PC-9 (cell line): ENCODE measurements around the gene AP3S2. TPM values are rescaled to one million over a fixed set of nuclear protein-coding genes. Genes with fewer than 3 reads are reported as not detected.

Experiments used
- BruUV-seq: library from RNA; stranded (reverse); fragments of 400-500 nt; replicated peaks from 2 replicates; lab custom pipeline; 2021; lab: Mats Ljungman, UMichigan
- CTCF ChIA-PET: fragments of 300-600 bp; sonication (Branson Sonifier 250); formaldehyde crosslinking; loops from one replicate; lab custom pipeline; 2022; ENCODE audit warnings: antibody characterized with exemption; lab: Charles Lee
- POLR2A ChIA-PET: fragments of 300-600 bp; sonication (Branson Sonifier 250); formaldehyde crosslinking; loops from one replicate; lab custom pipeline; 2022; ENCODE audit warnings: antibody characterized with exemption; ENCODE audit not compliant: unreplicated experiment; lab: Charles Lee
- DNase-seq, 2 experiments: peaks; one replicate each; pipeline versions ENCODE4 v3.0.0 to v3.0.0-alpha.2; 2015 to 2022; ENCODE audit warnings: mixed read lengths in 1 of 2
- H2AFZ ChIP-seq: fragments of 200-600 bp; sonication (generic); 2 replicates; pipeline ENCODE4 v1.8.1; 2017; ENCODE audit warnings: antibody characterized with exemption
- H3F3A ChIP-seq: fragments of 200-600 bp; sonication (generic); 2 replicates; pipeline ENCODE4 v1.8.1; 2017; ENCODE audit warnings: antibody characterized with exemption, mild to moderate bottlenecking, low read depth; ENCODE audit not compliant: insufficient read depth
- H3K27ac ChIP-seq: fragments of 200-600 bp; sonication (generic); 2 replicates; pipeline ENCODE4 v1.6.1; 2016; ENCODE audit warnings: mixed run types
- H3K27me3 ChIP-seq: fragments of 200-600 bp; sonication (generic); 2 replicates; pipeline ENCODE4 v1.6.1; 2016; ENCODE audit warnings: low read depth, mixed run types; ENCODE audit not compliant: insufficient read depth
- H3K36me3 ChIP-seq: fragments of 200-600 bp; sonication (generic); 2 replicates; pipeline ENCODE4 v1.6.1; 2016; ENCODE audit warnings: low read depth, mixed run types
- H3K4me1 ChIP-seq: fragments of 200-600 bp; sonication (generic); replicated peaks from 2 replicates; pipeline ENCODE4 v1.6.1; 2016; ENCODE audit warnings: mixed run types; ENCODE audit not compliant: insufficient read depth
- H3K4me2 ChIP-seq: fragments of 200-600 bp; sonication (generic); 2 replicates; pipeline ENCODE4 v1.6.1; 2017; ENCODE audit warnings: mixed run types
- H3K4me3 ChIP-seq: fragments of 200-600 bp; sonication (generic); 2 replicates; pipeline ENCODE4 v1.6.1; 2016; ENCODE audit warnings: mixed run types
- H3K79me2 ChIP-seq: fragments of 200-600 bp; sonication (generic); 2 replicates; pipeline ENCODE4 v1.6.1; 2017; ENCODE audit warnings: low read depth, mixed run types
- H3K9me2 ChIP-seq: fragments of 200-600 bp; sonication (generic); 2 replicates; pipeline ENCODE4 v1.8.1; 2017; ENCODE audit warnings: mild to moderate bottlenecking; ENCODE audit not compliant: insufficient read depth
- H3K9me3 ChIP-seq: fragments of 200-600 bp; sonication (generic); 2 replicates; pipeline ENCODE4 v1.8.1; 2016; ENCODE audit warnings: low read depth; ENCODE audit not compliant: insufficient read depth
- H4K20me1 ChIP-seq: fragments of 200-600 bp; sonication (generic); 2 replicates; pipeline ENCODE4 v1.8.1; 2017; ENCODE audit not compliant: insufficient read depth
- CTCF ChIP-seq: fragments of 200-600 bp; sonication (generic); conservative IDR thresholded peaks from 2 replicates; pipeline ENCODE4 v1.6.1; 2017; ENCODE audit warnings: mixed run types, antibody characterized with exemption, mild to moderate bottlenecking, moderate library complexity
- EZH2 ChIP-seq: fragments of 200-600 bp; sonication (generic); IDR thresholded peaks from 2 replicates; pipeline ENCODE4 v1.8.0; 2017; ENCODE audit warnings: antibody characterized with exemption, low read depth
- intact Hi-C: fragments of 100-400 bp; cut with micrococcal nuclease; formaldehyde crosslinking; loops from one replicate; pipeline ENCODE4 v1.10.0; 2022; ENCODE audit not compliant: unreplicated experiment
- total RNA-seq: library from RNA; stranded (reverse); gene quantifications from 2 replicates; pipeline ENCODE4 v1.2.3, GENCODE V29; 2021

Gene AP3S2
- total RNA-seq, 1 experiment from 2014 or later: 57.6 TPM

GRCh38 chr15:89912145-89912673, 18.4 kb upstream of the AP3S2 start:
- BruUV-seq: no TSS peak
- CTCF ChIA-PET: interaction anchor here (0.9 kb wide), 1 partner anchor 17 kb away, joined by 3 read pairs; no protein-coding TSS in a partner anchor
- Histone ChIP-seq H3F3A (peaks cover 25% of the 10 kb centered on the region), H3K9me2 (no peaks in the 10 kb centered on the region), H3K4me2 (peak overlapping the region; percentile 81), H3K4me3 (peak overlapping the region; percentile 96), H3K79me2 (peaks cover 14% of the 10 kb centered on the region), H2AFZ (peak overlapping the region; percentile 72), H3K4me1 (peaks cover 54% of the 10 kb centered on the region), H3K9me3 (no peaks in the 10 kb centered on the region), H3K27ac (0 out of 2 replicates have a peak overlapping the region, but pooled peaks have one; percentile 34), H3K36me3 (no peaks in the 10 kb centered on the region), H4K20me1 (no peaks in the 10 kb centered on the region), H3K27me3 (no peaks in the 10 kb centered on the region)
- intact Hi-C loops: loop anchor here (2.0 to 5.0 kb wide), 2 partner anchors 13 to 85 kb away; no protein-coding TSS in a partner anchor
- DNase-seq: peak in 1 of 2 experiments; percentile 33
- POLR2A ChIA-PET: interaction anchor here (0.6 kb wide), 1 partner anchor 90 kb away, joined by 5 read pairs; no protein-coding TSS in a partner anchor
- TF ChIP-seq CTCF (no peak), EZH2 (no peak)

- no peak for TF ChIP-seq EZH2
- TF ChIP-seq CTCF: no peak
- H2AFZ ChIP-seq: no peak overlapping the region
- peaks cover 14% of the 10 kb centered on the region for H3F3A ChIP-seq
- H3K9me3 ChIP-seq: no peaks in the 10 kb centered on the region
- POLR2A ChIA-PET: interaction anchor here (0.7 kb wide), 1 partner anchor 289 kb away, joined by 3 read pairs; no protein-coding TSS in a partner anchor
- H3K27ac ChIP-seq: no peak overlapping the region
- H3K27me3 ChIP-seq: no peaks in the 10 kb centered on the region
- no peak for DNase-seq
- peak overlapping the region; percentile 81 for H3K4me2 ChIP-seq
- no peaks in the 10 kb centered on the region for H4K20me1 ChIP-seq
- BruUV-seq: no TSS peak
- no peaks in the 10 kb centered on the region for H3K9me2 ChIP-seq
- intact Hi-C loops: loop anchor here (5.0 kb wide), 1 partner anchor 86 kb away; no protein-coding TSS in a partner anchor
- CTCF ChIA-PET: no interaction called here
- peak overlapping the region; percentile 96; the same call in 1 of the 2 replicates for H3K4me3 ChIP-seq
- no peaks in the 10 kb centered on the region for H3K36me3 ChIP-seq
- H3K4me1 ChIP-seq: peaks cover 42% of the 10 kb centered on the region
- peaks cover 14% of the 10 kb centered on the region for H3K79me2 ChIP-seq
Measured at GRCh38 chr15:89910891-89911626, 17.3 kb upstream of the AP3S2 start.

GRCh38 chr15:89909611-89910010, 15.8 kb upstream of the AP3S2 start:
- peaks cover under 1% of the 10 kb centered on the region; the same call in 1 of the 2 replicates for H3F3A ChIP-seq
- no peak overlapping the region for H2AFZ ChIP-seq
- H4K20me1 ChIP-seq: no peaks in the 10 kb centered on the region
- intact Hi-C loops: loop anchor here (5.0 kb wide), 1 partner anchor 88 kb away; no protein-coding TSS in a partner anchor
- no TSS peak for BruUV-seq
- ChIA-PET CTCF (interaction anchor here (0.5 kb wide), 1 partner anchor 316 kb away, joined by 7 read pairs; no protein-coding TSS in a partner anchor), POLR2A (no interaction called here)
- TF ChIP-seq EZH2 (no peak), CTCF (no peak)
- no peaks in the 10 kb centered on the region for H3K9me3 ChIP-seq
- H3K4me2 ChIP-seq: no peak overlapping the region
- H3K27ac ChIP-seq: no peak overlapping the region
- no peaks in the 10 kb centered on the region for H3K27me3 ChIP-seq
- no peak for DNase-seq
- no peaks in the 10 kb centered on the region for H3K36me3 ChIP-seq
- H3K79me2 ChIP-seq: peaks cover 14% of the 10 kb centered on the region
- no peaks in the 10 kb centered on the region for H3K9me2 ChIP-seq
- peaks cover 28% of the 10 kb centered on the region for H3K4me1 ChIP-seq
- no peak overlapping the region for H3K4me3 ChIP-seq
